Subcutaneous adipose tissue (tissue), 4 donors: ENCODE data around the gene LRP3. TPM values are rescaled to one million over a fixed set of nuclear protein-coding genes. Genes with fewer than 3 reads are reported as not detected.

Experiments used
- total RNA-seq, 4 donors: library from RNA; depleted of rRNA; stranded (reverse); fragments of >200 nt; gene quantifications; one replicate each; pipeline ENCODE4 v1.1.0, GENCODE V29; 2016
- TF ChIP-seq, protein P1 (sequence below): fragments of 450-650 bp; IDR thresholded peaks from one replicate; pipeline ENCODE4 v1.5.1; 2016; ENCODE audit warnings: low read depth, mild to moderate bottlenecking, control low read depth, antibody characterized with exemption, moderate library complexity

The LRP3 gene
- total RNA-seq, 4 donors from 2014 or later = 15.0 to 40.3 (median 20.0) TPM

DNA sequence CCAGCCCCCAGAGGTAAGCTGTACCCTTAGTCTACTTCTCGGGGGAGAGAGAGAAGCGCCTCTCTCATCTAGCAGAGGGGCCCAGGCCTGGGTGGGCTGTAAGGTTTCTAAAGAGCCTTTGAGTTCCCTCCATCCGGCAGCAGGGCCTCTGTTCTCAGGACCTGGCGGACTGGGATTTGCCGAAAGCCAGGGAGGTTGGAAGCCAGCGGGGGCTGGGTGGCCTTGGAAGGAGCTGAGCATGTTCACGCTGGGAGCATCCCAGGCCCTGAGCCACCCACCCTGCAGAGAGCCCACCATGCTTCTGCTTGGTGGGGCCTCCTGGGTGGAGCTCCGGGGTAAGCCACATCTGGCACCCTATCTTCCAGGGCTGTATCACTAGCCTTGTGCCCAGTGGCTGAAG, 23.8 kb downstream of the LRP3 start:
- TF ChIP-seq, protein P1, sequence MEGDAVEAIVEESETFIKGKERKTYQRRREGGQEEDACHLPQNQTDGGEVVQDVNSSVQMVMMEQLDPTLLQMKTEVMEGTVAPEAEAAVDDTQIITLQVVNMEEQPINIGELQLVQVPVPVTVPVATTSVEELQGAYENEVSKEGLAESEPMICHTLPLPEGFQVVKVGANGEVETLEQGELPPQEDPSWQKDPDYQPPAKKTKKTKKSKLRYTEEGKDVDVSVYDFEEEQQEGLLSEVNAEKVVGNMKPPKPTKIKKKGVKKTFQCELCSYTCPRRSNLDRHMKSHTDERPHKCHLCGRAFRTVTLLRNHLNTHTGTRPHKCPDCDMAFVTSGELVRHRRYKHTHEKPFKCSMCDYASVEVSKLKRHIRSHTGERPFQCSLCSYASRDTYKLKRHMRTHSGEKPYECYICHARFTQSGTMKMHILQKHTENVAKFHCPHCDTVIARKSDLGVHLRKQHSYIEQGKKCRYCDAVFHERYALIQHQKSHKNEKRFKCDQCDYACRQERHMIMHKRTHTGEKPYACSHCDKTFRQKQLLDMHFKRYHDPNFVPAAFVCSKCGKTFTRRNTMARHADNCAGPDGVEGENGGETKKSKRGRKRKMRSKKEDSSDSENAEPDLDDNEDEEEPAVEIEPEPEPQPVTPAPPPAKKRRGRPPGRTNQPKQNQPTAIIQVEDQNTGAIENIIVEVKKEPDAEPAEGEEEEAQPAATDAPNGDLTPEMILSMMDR = no peak

DNA sequence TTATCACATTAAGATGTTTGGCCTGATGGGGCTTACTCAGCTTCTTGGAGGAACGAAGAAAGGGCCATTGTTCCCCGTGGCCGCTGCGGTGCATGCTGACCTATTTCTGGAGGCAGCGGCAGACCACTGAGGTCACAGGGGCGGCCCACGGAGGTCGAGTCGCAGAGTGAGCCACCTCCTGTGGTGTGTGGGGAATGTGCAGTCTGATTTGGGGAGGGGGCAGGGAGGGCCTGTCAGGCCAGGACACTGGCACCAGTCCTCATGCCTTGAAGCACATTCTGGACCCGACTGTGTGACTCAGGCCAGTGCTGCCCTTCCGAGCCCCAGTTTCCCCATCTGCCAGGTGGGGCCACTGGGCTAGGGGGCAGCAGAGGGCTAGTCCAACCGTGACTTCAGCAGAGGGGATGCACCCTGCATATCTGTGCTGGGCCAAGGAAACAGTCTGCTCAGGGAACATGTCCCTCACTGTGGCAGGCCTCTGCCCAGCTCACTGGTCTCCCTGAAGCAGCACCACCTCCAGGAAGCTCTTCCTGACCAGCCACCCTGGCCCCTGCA, 25.2 kb downstream of the LRP3 start:
- TF ChIP-seq, protein P1 = no peak

DNA sequence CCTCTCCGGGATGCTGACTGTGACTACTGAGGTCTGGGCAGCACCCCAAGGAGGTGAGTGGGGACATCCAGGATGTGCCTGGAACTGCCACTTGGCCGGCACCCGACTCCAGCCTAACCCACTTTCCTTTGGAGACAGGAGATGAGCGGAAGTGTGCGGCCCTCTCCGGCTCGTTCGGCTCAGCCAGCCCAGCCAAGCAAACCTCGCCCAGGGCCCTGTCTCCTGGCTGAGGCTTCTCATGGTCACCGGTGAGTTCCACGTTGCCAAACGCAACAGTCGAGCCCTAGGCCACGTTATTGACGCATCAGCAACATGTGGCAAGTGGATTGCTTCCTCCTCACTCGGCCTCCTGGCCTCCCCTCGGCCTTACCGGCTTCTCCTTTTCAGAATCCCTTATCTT, 26.0 kb downstream of the LRP3 start:
- TF ChIP-seq, protein P1 = no peak

DNA sequence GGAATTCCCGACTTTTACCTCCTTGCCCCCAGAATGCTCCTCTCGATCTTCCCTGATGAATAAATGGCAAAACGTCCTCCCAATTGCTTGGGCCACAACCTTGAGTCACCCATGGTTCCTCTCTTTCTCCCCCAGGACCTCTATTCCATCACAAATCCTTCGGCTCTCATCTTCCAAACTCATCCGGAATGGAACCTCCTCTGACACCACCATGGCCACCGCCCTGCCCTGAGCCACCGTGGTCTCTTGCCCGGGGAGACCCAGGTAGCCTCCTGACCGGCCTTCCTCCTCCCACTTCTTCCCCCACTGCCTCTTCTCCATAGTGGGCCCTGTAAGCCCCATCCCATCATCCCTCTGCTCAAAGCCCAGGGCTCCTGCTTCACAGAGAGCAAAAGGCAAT, 26.6 kb downstream of the LRP3 start:
- TF ChIP-seq, protein P1 = no peak

DNA sequence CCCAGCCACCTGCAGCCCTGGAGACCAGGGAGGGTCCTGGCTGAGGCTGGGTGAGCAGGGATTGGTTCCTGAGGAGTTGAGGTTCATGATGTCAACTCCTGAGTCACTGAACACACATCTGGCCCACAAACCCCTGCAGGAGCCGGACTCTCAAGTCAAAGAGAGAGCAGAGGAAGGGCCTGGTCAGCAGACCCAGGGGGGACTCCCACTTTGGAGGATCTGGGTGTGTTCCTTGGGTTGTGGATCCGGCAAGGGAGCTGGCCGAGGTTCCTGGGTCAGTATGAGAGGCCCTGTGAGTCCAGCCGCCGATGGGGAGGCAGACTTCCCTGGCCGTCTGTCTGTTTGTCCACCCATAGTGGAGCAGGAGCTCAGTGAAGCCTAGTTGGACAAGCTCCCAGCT, 27.5 kb downstream of the LRP3 start:
- TF ChIP-seq, protein P1 = no peak

DNA sequence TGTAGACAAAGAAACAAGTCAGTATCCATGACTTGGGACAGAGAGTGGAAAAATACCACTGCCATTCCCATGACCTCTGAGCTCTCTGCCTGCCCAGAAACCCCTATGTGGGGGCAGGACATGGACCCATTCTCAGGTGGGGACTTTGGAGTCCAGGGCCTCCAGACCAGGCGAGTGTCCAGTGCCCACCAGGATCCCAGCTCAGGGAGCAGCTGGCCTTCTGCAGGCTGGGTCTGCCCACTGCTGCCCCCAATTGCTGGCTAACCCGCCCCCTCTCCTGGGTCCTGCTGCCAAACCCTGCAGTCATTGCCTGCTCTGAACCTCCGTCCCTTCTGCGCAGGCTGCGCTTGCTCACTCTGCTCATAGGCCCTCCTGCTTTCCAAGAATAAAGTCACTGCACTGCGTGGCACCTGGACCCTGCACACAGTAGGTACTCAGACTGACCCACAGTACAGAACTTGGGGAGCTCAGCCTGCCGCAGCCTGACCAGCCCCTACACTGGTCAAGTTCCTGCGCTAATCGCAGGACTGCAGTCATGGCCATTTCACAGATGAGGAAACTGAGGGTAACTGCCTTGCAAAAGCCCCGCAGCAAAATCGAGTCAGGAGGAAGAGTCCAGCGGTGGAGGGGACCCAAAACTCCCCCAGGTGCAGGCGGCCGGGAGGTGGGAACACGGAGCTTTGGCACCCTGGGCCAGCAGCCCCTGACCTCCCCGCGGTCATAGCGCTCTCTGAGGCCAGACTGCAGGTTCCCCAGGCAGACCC, 30.7 kb downstream of the LRP3 start:
- TF ChIP-seq, protein P1 = no peak

DNA sequence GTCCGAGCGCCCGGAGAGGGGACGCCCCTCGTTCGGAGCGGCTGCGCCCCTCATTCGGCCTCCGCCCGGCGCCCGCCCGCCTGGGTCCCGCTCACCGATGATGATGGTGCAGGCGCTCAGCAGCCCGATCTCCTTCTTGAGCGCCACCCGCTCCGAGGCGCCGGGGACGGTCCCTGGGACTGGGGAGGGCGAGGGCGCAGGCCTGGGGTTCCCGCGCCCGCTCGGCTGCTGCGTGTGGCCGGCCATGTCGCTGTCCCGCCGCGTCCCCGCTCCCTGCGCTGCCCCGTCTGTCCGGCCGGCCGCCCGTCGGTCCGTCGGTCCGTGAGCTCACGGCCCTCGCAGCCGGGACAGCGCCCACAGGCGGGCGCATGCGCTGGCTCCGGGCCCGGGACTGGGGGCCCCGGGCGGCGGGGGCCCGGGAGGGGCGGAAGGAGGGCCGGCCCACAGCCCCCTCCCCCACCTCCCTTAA, 31.4 kb downstream of the LRP3 start, which contains the start of gene SLC7A10:
SLC7A10 (minus strand) TSS at position 393 of the 469 bp plus-strand sequence; CDS start at position 246, 147 bp downstream.
- TF ChIP-seq, protein P1 = no peak
